A673 (cell line): ENCODE results near the gene CX3CL1. TPM values are rescaled to one million over a fixed set of nuclear protein-coding genes. Genes with fewer than 3 reads are reported as not detected.

Experiments used
- BruUV-seq: library from RNA; stranded (reverse); fragments of 400-500 nt; replicated peaks from 2 replicates; lab custom pipeline; 2021; lab: Mats Ljungman, UMichigan
- CTCF ChIA-PET: fragments of 300-600 bp; sonication (Branson Sonifier 250); formaldehyde crosslinking; loops from one replicate; lab custom pipeline; 2022; ENCODE audit warnings: antibody characterized with exemption; lab: Charles Lee
- POLR2A ChIA-PET: fragments of 300-600 bp; sonication (Branson Sonifier 250); formaldehyde crosslinking; loops from one replicate; lab custom pipeline; 2022; ENCODE audit warnings: antibody characterized with exemption; ENCODE audit not compliant: low non-redundant PET; lab: Charles Lee
- DNase-seq: peaks from one replicate; pipeline ENCODE4 v3.0.0-alpha.2; 2015; ENCODE audit warnings: low spot score
- H3K27ac ChIP-seq: fragments of 200-600 bp; sonication (generic); 2 replicates; pipeline ENCODE4 v1.5.1; 2016; ENCODE audit warnings: mixed run types, low read depth, mild to moderate bottlenecking, mixed read lengths, antibody characterized with exemption, low read length; ENCODE audit not compliant: poor library complexity, severe bottlenecking
- H3K27me3 ChIP-seq: fragments of 200-600 bp; sonication (generic); replicated peaks from 2 replicates; pipeline ENCODE4 v1.6.1; 2017; ENCODE audit warnings: mixed run types, low read depth, mild to moderate bottlenecking, mixed read lengths, antibody characterized with exemption, low read length; ENCODE audit not compliant: insufficient read depth, poor library complexity
- H3K36me3 ChIP-seq: fragments of 200-600 bp; sonication (generic); 2 replicates; pipeline ENCODE4 v1.6.1; 2016; ENCODE audit warnings: mixed run types, mild to moderate bottlenecking, mixed read lengths, antibody characterized with exemption, low read length; ENCODE audit not compliant: insufficient read depth, poor library complexity, severe bottlenecking
- H3K4me1 ChIP-seq: fragments of 200-600 bp; sonication (generic); 2 replicates; pipeline ENCODE4 v1.6.1; 2017; ENCODE audit warnings: mixed run types, mild to moderate bottlenecking, mixed read lengths, antibody characterized with exemption, low read length; ENCODE audit not compliant: insufficient read depth, poor library complexity, severe bottlenecking
- H3K4me3 ChIP-seq: fragments of 200-600 bp; sonication (generic); 2 replicates; pipeline ENCODE4 v1.5.1; 2016; ENCODE audit warnings: low read depth, mixed run types, mild to moderate bottlenecking, mixed read lengths, low read length; ENCODE audit not compliant: poor library complexity, severe bottlenecking
- H3K9me3 ChIP-seq: fragments of 200-600 bp; sonication (generic); 2 replicates; pipeline ENCODE4 v1.6.1; 2016; ENCODE audit warnings: mixed run types, low read depth, mild to moderate bottlenecking, mixed read lengths, antibody characterized with exemption, low read length; ENCODE audit not compliant: poor library complexity, severe bottlenecking
- EZH2 ChIP-seq: fragments of 200-600 bp; sonication (generic); IDR thresholded peaks from 2 replicates; pipeline ENCODE4 v1.6.1; 2017; ENCODE audit warnings: borderline replicate concordance, low read depth, mild to moderate bottlenecking, mixed read lengths, antibody characterized with exemption, low read length; ENCODE audit not compliant: poor library complexity, severe bottlenecking
- intact Hi-C: fragments of 100-400 bp; cut with micrococcal nuclease; formaldehyde crosslinking; loops from one replicate; pipeline ENCODE4 v1.10.0; 2022; ENCODE audit not compliant: unreplicated experiment
- total RNA-seq: library from RNA; stranded (reverse); gene quantifications from 2 replicates; pipeline ENCODE4 v1.2.3, GENCODE V29; 2021
- TF ChIP-seq, protein P1 (sequence below): fragments of 300-800, 200-600 bp; sonication (generic); conservative IDR thresholded peaks from 2 replicates; pipeline ENCODE4 v1.5.1; 2017; ENCODE audit warnings: low read depth, mild to moderate bottlenecking, antibody characterized with exemption, low read length, moderate library complexity, mixed read lengths

CX3CL1 gene
- total RNA-seq, 1 experiment from 2014 or later = not detected

GRCh38 chr16:57427824-57428223 lies 55.5 kb downstream of the CX3CL1 start:
- intact Hi-C loops = no loop called here
- Histone ChIP-seq H3K36me3 (peaks cover 41% of the 10 kb centered on the region), H3K4me3 (no peak overlapping the region), H3K4me1 (no peaks in the 10 kb centered on the region), H3K9me3 (no peaks in the 10 kb centered on the region), H3K27ac (no peak overlapping the region), H3K27me3 (no peaks in the 10 kb centered on the region)
- BruUV-seq = no TSS peak
- CTCF ChIA-PET = no interaction called here
- DNase-seq = no peak
- TF ChIP-seq, protein P1, sequence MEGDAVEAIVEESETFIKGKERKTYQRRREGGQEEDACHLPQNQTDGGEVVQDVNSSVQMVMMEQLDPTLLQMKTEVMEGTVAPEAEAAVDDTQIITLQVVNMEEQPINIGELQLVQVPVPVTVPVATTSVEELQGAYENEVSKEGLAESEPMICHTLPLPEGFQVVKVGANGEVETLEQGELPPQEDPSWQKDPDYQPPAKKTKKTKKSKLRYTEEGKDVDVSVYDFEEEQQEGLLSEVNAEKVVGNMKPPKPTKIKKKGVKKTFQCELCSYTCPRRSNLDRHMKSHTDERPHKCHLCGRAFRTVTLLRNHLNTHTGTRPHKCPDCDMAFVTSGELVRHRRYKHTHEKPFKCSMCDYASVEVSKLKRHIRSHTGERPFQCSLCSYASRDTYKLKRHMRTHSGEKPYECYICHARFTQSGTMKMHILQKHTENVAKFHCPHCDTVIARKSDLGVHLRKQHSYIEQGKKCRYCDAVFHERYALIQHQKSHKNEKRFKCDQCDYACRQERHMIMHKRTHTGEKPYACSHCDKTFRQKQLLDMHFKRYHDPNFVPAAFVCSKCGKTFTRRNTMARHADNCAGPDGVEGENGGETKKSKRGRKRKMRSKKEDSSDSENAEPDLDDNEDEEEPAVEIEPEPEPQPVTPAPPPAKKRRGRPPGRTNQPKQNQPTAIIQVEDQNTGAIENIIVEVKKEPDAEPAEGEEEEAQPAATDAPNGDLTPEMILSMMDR = no peak
- TF ChIP-seq EZH2 = no peak
- POLR2A ChIA-PET = no interaction called here

DNA sequence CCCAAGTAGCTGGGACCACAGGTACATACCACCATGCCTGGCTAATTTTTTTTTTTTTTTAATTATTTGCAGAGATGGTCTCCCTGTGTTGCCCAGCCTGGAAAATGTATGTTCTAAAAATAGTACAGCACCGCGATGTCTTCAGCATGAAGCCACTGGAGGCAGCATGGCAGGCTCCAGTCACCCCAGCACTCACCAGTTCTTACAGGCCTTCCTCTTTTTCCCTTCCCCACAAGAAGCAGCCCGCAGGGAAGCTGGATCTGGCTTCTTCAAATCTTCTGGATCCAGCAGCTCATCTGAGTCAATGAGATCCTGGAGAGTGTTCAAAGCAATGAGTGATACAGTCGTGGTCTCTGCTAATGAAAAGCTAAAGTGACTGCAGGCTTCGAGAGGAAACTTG lies 58.7 kb downstream of the CX3CL1 start:
- BruUV-seq = no TSS peak
- peaks cover 72% of the 10 kb centered on the region for H3K36me3 ChIP-seq
- no peaks in the 10 kb centered on the region for H3K4me1 ChIP-seq
- H3K27me3 ChIP-seq = no peaks in the 10 kb centered on the region
- no peak for DNase-seq
- intact Hi-C loops = no loop called here
- no peak overlapping the region for H3K27ac ChIP-seq
- ChIA-PET POLR2A (interaction anchor here (0.7 kb wide), 2 partner anchors 317 to 336 kb away, joined by 3 read pairs; no protein-coding TSS in a partner anchor), CTCF (no interaction called here)
- no peaks in the 10 kb centered on the region for H3K9me3 ChIP-seq
- no peak overlapping the region for H3K4me3 ChIP-seq
- TF ChIP-seq EZH2 = no peak
- TF ChIP-seq, protein P1 = no peak

GRCh38 chr16:57432505-57432904 lies 60.2 kb downstream of the CX3CL1 start:
- no TSS peak for BruUV-seq
- CTCF ChIA-PET = no interaction called here

More at GRCh38 chr16:57432505-57432904, 60.2 kb downstream of the CX3CL1 start:
- Histone ChIP-seq H3K4me3 (no peak overlapping the region), H3K4me1 (no peaks in the 10 kb centered on the region), H3K36me3 (peaks cover 78% of the 10 kb centered on the region), H3K27me3 (no peaks in the 10 kb centered on the region), H3K9me3 (no peaks in the 10 kb centered on the region), H3K27ac (no peak overlapping the region)
- no peak for DNase-seq
- no peak for TF ChIP-seq EZH2
- TF ChIP-seq, protein P1 = no peak
- intact Hi-C loops = no loop called here
- POLR2A ChIA-PET = no interaction called here
